SK-N-MC (cell line): ENCODE measurements around the gene DNA2.
"Not testable (repeated sequence)": the region's sequence is repeated elsewhere in the genome, so short reads cannot be mapped to it uniquely, and the experiment has no call there.

ENCODE experiments used
- DNase-seq: peaks from one replicate; pipeline ENCODE4 v3.0.0-alpha.2; 2011; ENCODE audit warnings: low read depth, low spot score
- H3K27ac ChIP-seq: fragments of 200-600 bp; sonication (generic); 2 replicates; pipeline ENCODE4 v1.5.1; 2016; ENCODE audit warnings: mixed run types
- H3K36me3 ChIP-seq: fragments of 200-600 bp; sonication (generic); 2 replicates; pipeline ENCODE4 v1.6.1; 2017; ENCODE audit warnings: antibody characterized with exemption, low read length, mixed read lengths; ENCODE audit not compliant: insufficient read depth
- H3K4me3 ChIP-seq: fragments of 200-600 bp; sonication (generic); 2 replicates; pipeline ENCODE4 v1.5.1; 2016
- H3K9ac ChIP-seq: fragments of 200-600 bp; sonication (generic); 2 replicates; pipeline ENCODE4 v1.8.0; 2017; ENCODE audit warnings: mixed run types, mixed read lengths; ENCODE audit not compliant: insufficient read length
- H3K9me3 ChIP-seq: fragments of 200-600 bp; sonication (generic); 2 replicates; pipeline ENCODE4 v1.6.1; 2017; ENCODE audit warnings: low read depth, mild to moderate bottlenecking, antibody characterized with exemption, low read length, moderate library complexity, mixed read lengths
- EZH2 ChIP-seq: fragments of 200-600 bp; sonication (generic); IDR thresholded peaks from one replicate; pipeline ENCODE4 v1.6.1; 2017; ENCODE audit warnings: antibody characterized with exemption
- FOXP2 ChIP-seq: optimal IDR thresholded peaks from 2 replicates; pipeline ENCODE3; 2011; ENCODE audit warnings: mild to moderate bottlenecking, moderate library complexity; ENCODE audit not compliant: insufficient read depth; ENCODE audit errors: extremely low read length, control extremely low read depth
- POLR2AphosphoS5 ChIP-seq: IDR thresholded peaks from 2 replicates; pipeline ENCODE4 v1.6.1; 2012; ENCODE audit warnings: mild to moderate bottlenecking, low read depth, low read length, borderline replicate concordance

DNA2 gene

DNA sequence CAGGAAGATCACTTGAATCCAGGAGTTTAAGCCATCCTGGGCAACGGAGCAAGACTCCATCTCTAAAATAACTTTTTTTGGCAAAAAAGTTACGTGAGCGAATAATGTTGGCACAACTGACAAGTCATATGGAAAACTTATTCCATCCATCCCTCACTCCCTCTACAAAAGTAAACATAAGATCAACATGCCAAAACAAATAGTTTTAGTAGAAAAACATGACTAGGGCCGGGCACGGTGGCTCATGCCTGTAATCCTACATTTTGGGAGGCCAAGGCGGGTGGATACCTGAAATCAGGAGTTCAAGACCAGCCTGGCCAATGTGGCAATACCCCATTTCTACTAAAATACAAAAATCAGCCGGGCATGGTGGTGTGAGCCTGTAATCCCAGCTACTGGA lies 29.9 kb upstream of the DNA2 start:
- no peak for TF ChIP-seq EZH2
- no peak for TF ChIP-seq FOXP2
- no peak for TF ChIP-seq POLR2AphosphoS5
- H3K36me3 ChIP-seq = no peaks in the 10 kb centered on the region

DNA sequence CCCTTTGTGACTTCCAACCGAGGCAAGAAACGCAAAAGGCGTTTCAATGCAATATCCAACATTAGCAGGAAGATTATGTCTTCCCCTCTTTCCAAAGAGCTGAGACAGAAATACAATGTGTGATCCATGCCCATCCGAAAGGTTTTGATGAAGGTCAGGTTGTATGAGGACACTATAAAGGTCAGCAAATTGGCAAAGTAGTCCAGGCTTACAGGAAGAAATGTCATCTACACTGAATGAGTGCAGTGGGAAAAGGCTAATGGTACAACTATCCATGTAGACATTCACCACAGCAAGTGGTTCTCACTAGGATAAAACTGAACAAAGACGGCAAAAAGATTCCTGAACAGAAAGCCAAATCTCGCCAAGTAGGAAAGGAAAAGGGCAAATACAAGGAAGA lies 27.8 kb upstream of the DNA2 start:
- H3K4me3 ChIP-seq = no peak overlapping the region
- TF ChIP-seq EZH2 (no peak), POLR2AphosphoS5 (no peak), FOXP2 (no peak)
- DNase-seq = no peak
- H3K9ac ChIP-seq = no peak overlapping the region
- no peaks in the 10 kb centered on the region for H3K36me3 ChIP-seq
- H3K9me3 ChIP-seq = no peaks in the 10 kb centered on the region
- H3K27ac ChIP-seq = no peak overlapping the region

More for the DNA sequence above, 29.9 kb upstream of the DNA2 start:
- no peaks in the 10 kb centered on the region for H3K9me3 ChIP-seq
- no peak overlapping the region for H3K4me3 ChIP-seq
- H3K9ac ChIP-seq = no peak overlapping the region
- no peak for DNase-seq
- H3K27ac ChIP-seq = no peak overlapping the region

DNA sequence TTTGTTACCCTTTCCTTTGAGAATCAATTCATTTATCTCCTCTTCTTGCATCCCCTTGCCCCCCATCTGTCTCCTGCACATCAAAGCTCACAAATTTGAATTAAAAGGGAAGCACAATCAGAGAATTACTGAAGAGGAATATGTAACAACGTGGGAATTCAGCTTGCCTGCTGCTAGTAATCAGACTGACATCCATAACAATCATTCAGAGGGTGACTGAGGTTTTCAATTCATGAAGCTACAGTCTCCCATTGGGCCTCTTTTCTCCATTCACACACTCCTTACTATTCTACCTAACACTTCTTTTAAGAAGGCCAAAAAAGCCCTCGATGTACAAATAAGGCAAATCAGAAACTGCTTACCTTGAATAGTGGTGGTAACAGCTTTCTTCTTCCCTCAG lies 24.3 kb upstream of the DNA2 start:
- Histone ChIP-seq H3K27ac (no peak overlapping the region), H3K36me3 (no peaks in the 10 kb centered on the region), H3K9ac (no peak overlapping the region), H3K4me3 (no peak overlapping the region), H3K9me3 (no peaks in the 10 kb centered on the region)
- no peak for DNase-seq
- TF ChIP-seq FOXP2 = no peak
- no peak for TF ChIP-seq EZH2
- no peak for TF ChIP-seq POLR2AphosphoS5

DNA sequence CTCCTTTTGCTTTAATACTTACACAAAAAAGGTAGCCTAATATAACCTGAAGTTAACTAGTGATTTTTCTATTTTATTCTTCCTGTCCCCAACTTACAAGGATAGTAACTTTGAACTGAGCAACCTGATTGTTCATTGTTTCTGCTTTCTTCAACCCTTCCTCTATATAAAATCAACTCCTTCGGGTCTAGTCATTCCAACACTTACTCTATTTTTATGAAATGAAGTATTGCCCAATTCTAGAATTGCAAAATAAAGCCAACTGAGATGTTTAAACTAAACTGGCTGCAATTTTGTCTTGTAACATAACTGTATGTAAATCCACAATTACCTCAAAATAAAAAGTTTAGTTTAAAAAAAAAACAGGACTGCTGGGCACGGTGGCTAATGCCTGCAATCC lies 20.3 kb upstream of the DNA2 start:
- H3K9me3 ChIP-seq = no peaks in the 10 kb centered on the region
- H3K27ac ChIP-seq = no peak overlapping the region
- H3K4me3 ChIP-seq = no peak overlapping the region
- DNase-seq = no peak
- H3K36me3 ChIP-seq = no peaks in the 10 kb centered on the region
- TF ChIP-seq FOXP2 (no peak), POLR2AphosphoS5 (no peak), EZH2 (no peak)
- H3K9ac ChIP-seq = no peak overlapping the region

DNA sequence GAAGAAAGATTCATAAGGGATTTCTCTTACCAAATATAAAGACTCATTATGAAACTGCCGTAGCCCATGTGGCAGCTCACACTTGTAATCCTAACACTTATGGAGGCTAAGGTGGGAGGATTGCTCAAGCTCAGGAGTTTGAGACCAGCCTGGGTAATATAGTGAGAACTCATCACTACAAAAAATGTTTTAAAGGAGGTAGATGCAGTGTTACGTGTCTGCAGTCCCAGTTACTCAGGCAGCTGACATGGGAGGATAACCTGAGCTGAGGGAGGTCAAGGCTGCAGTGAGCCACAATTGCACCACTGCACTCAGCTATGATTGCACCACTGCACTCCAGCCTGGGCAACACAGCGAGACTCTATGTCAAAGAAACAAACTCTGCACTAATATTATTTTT lies 18.1 kb upstream of the DNA2 start:
- H3K9ac ChIP-seq = no peak overlapping the region
- no peaks in the 10 kb centered on the region for H3K36me3 ChIP-seq
- TF ChIP-seq EZH2 = no peak
- TF ChIP-seq POLR2AphosphoS5 = no peak
- TF ChIP-seq FOXP2 = no peak
- no peaks in the 10 kb centered on the region for H3K9me3 ChIP-seq
- no peak for DNase-seq
- H3K27ac ChIP-seq = no peak overlapping the region
- no peak overlapping the region for H3K4me3 ChIP-seq

DNA sequence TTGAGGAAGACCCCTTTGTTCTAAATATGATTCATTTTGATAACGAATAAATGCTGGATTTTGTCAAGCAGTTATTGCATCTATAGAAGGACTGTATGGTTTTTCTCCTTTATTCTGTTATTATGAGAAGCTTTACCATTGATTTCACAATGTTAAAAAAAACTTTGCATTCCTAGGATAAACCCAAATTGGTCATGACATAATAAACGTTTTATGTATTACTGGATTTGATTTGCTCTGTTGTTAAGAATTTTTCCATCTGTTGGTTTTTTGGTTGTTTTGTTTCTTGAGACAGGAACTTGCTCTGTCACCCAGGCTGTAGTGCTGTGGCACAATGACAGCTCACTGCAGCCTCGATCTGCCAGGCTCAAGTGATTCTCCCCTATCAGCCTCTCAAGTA lies 2.2 kb upstream of the DNA2 start:
- peaks cover under 1% of the 10 kb centered on the region; the same call in 1 of the 2 replicates for H3K36me3 ChIP-seq
- TF ChIP-seq POLR2AphosphoS5 = no peak
- TF ChIP-seq FOXP2 = no peak
- no peak for TF ChIP-seq EZH2

DNA sequence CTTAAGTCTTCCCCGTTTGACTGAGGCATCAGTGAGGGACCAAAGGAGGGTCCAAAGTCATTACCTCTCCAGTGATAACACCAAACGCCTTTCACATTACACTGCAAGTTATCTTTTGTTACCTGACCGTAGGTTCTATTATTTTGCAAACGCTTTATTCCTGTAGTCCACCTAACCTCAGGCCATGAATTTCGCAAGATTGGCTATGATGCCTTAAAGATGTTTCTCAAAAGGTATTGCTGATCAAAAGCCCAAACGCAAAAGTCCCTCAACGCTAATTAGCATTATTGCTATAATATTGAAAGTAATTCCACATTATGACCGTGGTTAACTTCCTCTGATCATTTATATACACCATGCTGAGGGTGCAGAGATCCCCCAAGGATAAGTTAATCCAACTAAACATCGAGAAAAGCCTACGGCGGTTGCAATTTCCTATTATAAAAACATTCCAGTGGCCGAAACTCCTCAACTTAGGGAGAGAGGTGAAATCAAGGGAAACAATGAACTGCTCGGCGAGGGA lies 649 bp downstream of the DNA2 start:
- Histone ChIP-seq H3K27ac (peak overlapping the region; percentile 90), H3K9me3 (no peaks in the 10 kb centered on the region), H3K9ac (peak overlapping the region; percentile 93), H3K36me3 (peaks cover 21% of the 10 kb centered on the region; the same call in 1 of the 2 replicates), H3K4me3 (peak overlapping the region; percentile 91)
- TF ChIP-seq EZH2 (no peak), POLR2AphosphoS5 (no peak), FOXP2 (no peak)
- no peak for DNase-seq

More for the DNA sequence above, 2.2 kb upstream of the DNA2 start:
- no peak overlapping the region for H3K27ac ChIP-seq
- H3K4me3 ChIP-seq = no peak overlapping the region
- no peaks in the 10 kb centered on the region for H3K9me3 ChIP-seq
- DNase-seq = no peak
- no peak overlapping the region for H3K9ac ChIP-seq

DNA sequence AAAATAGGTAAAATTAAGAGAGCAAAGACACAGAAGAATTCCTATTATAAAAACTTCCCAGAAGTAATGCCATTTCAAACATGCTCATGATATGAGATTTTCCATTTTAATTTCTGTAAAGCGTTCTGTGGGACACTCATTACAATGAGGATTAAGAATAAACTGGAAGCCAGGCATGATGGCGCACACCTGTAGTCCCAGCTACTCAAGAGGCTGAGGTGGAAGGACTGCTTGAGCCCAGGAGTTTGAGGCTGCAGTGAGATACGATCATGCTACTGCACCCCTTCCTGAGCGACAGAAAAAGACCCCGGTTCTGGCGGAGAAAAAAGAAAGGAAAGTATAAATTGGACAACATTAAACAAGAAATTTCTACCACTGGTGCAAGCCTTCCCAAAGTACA lies 1.5 kb downstream of the DNA2 start:
- no peak for DNase-seq
- H3K27ac ChIP-seq = no peak overlapping the region
- TF ChIP-seq FOXP2 (no peak), EZH2 (no peak), POLR2AphosphoS5 (no peak)
- H3K9ac ChIP-seq = peak overlapping the region; percentile 93
- no peaks in the 10 kb centered on the region for H3K9me3 ChIP-seq
- peaks cover 26% of the 10 kb centered on the region; the same call in 1 of the 2 replicates for H3K36me3 ChIP-seq
- peak overlapping the region; percentile 91 for H3K4me3 ChIP-seq

DNA sequence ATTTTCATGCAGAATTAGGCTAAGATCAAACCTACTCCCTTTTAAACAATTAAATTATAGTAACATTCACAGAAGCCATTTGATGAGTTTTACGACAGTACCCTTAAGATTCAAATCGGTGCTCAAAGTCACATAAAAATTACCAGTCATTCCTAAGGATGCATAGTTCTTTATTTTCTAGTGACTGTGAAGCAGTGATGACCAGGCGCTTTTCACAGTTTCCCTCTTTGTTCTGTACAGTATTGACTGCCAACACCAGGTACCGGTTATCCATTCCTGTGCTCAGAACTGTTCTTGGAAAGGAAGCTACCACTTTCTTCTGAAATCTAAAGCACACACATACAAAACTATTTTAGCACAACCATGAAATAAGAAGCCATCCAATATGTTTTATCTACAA lies 1.9 kb downstream of the DNA2 start:
- Histone ChIP-seq H3K9ac (peak overlapping the region; percentile 93), H3K4me3 (peak overlapping the region; percentile 91), H3K36me3 (peaks cover 28% of the 10 kb centered on the region; the same call in 1 of the 2 replicates)

DNA sequence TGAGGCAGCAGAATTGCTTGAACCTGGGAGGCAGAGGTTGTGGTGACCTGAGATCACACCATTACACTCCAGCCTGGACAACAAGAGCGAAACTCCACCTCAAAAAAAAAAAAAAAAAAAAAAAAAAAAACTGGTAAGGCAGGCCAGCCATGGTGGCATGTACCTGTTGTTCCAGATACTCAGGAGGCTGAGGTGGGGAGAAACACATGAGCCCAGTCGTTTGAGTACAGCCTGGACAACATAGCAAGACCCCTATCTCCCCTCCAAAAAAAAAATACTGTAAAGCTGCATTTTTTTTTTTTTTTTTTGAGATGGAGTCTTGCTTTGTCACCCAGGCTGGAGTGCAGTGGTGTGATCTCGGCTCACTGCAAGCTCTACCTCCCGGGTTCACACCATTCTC lies 7.0 kb downstream of the DNA2 start:
- not testable (repeated sequence) for H3K27ac ChIP-seq, H3K9me3 ChIP-seq, H3K4me3 ChIP-seq, H3K9ac ChIP-seq, DNase-seq
- H3K36me3 ChIP-seq = peaks cover 56% of the 10 kb centered on the region

More for the DNA sequence above, 1.9 kb downstream of the DNA2 start:
- no peaks in the 10 kb centered on the region for H3K9me3 ChIP-seq
- DNase-seq = no peak
- no peak overlapping the region for H3K27ac ChIP-seq
- TF ChIP-seq EZH2 = no peak
